GM19328 (cell line): ENCODE results near the gene PLAC9.

Experiments
- ATAC-seq: cut with Tn5 transposase; IDR thresholded peaks from one replicate; pipeline ENCODE4 v1.9.1; 2021; ENCODE audit warnings: mild to moderate bottlenecking, moderate library complexity; ENCODE audit not compliant: unreplicated experiment

PLAC9 gene

DNA sequence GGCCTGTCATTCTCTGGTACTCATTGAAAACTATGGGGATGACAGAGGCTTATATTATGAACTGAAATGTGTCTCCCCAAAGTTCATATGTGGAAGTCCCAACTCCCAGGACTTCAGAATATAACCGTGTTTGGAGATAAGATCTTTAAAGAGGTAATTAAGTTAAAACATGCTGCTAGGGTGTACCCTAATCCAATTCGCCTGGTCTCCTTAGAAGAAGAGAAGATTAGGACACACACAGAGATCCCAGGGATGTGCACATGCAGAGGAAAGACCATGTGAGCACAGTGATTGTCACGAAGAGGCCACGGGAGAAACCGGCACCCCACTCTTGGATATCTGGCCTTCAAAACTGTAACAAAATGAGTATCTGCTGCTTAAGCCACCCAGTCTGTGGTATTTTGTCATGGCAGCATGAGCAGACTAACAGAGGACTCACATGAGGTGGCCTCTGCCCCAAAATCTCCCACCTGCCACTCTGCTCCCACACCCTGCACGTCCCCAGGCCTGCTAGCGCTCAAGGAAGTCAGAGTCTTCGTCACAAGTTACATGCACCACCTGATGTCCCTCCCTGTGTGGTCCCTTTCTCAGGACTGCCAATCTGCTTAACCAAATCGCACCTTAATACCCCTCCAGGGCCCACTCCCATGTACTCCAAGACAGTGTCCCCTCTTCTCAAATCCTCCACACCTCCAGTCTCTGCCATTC, 26.8 kb downstream of the PLAC9 start:
- ATAC-seq: no peak

DNA sequence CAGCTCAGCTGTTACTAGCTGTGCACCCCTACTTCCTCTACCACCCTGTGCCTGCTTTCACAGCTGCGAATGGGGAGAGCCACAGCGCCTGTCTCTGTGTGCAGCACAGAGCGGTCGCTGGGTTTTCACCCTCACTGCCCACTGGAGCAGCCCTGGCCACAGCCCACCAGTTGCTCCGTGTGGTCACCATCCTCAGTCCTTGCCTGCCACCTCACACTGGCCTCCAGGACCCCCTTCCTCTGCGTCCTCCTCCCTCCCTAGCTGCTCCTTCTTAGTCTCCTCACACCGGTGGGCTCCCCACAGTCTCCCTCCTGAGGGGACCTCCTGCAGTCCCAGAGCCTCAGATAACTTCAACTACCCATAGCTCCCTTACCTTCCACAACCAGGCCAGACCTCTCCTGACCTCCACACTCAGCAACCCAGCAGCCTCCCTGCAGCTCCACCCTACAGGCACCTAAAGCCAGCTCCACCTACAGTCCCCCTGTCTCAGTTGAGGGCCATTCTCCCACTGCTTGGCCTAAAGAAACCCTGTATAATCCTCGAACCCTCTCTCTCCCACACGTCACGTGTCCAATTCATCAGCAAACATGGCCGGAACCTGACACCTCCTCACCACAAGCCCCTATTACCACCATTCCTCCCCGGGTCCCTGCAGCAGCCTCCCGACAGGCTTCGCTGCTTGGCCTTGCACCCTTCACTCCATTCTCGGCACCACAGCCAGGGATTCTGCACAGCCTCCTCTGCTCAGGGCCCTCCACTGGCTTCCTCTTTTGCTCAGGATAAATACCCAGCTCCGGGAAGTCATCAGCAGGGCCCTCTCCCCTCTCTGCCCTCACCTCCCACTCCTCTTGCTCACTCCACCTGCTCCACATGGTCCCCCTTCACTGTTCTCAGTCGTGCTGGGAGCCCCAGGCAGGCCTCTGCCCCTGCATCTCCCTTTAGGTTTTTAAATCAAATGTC, 28.1 kb downstream of the PLAC9 start:
- ATAC-seq: no peak

DNA sequence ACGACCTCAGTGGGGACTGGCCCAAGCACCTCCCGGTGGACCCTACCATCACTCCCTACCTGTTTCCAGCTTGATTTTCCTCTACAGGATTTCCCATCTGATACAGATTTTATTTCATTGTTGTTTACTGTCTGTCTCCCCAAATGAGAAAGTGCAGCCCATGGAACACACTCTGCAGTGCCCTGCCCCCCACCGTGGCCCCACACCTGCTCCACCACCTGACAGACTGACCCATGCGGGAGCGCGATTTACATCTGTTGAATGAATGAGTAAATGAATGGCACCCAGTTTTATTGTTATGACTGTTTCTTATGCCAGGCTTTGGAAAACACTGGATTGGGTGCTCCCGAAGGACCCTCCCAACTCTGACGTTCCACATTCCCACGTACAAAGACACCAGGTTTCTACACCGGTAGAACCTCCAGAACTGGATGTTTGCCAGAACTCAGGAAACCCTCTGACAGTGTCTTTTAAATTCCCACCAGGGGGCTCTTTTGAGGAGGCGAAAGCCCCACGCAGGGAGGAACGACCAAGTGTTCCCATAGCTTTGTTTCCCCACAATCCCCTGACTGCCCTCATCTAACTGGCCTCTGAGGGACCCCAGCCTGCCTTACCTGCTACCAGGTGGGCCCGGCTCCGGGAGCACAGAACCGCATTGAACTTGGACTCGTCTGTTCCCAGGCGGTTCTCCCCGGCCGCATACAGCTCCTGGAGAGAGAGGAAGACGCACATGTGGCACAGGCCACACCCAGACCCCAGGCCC, 29.0 kb downstream of the PLAC9 start:
- no peak for ATAC-seq

DNA sequence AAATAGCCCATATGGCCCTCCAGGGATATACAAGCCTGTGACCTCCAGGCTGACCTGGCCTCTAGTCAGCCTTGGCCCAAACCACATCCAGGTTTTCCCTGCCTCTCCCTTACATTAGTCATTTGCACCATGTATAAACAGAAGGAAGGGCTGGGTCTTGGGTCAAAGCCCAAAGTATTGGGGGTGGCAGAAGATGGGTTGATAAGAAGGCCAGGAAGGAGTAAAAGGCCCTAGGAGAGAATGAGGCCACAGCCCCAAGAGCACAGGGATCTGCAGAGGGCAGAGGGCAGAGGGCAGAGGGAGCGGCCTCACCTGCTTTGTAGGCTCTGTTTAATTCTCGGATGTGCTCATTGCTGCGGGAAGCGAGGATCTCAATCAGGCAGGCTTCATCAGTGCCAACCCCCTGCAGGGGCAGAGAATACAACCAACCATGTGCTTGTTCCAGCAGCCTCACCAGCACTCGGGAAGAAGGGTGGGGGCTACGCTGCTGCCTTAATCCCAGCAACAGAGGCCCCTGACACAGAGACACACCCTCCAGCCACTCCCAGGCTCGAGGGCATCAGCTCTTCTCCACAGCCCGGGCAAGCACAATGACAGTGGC, 31.3 kb downstream of the PLAC9 start:
- no peak for ATAC-seq

DNA sequence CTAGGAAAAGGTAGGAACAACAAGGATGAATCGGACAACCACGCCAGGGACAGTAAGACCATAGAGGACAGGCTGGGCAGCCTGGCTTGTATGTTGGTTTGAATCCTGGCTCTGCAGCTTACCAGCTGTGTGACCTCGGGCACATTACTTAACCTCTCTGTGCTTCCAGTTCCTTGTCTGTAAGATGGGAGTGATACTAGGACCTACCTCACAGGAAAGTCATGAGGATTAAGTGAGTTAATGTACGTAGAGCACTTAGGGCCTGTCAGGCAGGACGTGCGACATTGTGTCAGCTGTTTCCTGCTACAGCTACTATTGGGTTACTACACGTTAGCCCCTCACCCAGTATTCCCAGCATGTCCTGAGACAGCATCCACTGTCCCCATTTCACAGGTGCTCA, 32.1 kb downstream of the PLAC9 start:
- no peak for ATAC-seq

DNA sequence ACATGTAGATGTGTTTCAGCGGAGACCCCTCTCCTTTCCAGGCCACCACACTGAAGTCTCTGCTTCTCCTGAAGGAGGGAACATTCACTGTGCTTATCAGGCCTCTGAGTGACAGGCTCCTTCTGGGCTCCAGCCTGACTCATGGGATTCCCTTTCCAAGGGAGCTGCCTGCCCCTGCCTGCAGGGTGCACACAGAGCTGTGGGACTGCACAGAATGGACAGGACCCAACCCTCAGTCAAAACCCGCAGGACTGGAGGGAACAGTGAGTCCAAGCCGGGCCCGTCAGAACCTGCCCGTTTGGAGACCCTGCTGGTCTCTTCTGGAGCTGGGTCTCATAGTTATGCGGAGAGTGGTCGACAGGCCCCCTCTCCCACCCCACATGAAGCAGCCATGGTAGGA, 32.6 kb downstream of the PLAC9 start:
- no peak for ATAC-seq

DNA sequence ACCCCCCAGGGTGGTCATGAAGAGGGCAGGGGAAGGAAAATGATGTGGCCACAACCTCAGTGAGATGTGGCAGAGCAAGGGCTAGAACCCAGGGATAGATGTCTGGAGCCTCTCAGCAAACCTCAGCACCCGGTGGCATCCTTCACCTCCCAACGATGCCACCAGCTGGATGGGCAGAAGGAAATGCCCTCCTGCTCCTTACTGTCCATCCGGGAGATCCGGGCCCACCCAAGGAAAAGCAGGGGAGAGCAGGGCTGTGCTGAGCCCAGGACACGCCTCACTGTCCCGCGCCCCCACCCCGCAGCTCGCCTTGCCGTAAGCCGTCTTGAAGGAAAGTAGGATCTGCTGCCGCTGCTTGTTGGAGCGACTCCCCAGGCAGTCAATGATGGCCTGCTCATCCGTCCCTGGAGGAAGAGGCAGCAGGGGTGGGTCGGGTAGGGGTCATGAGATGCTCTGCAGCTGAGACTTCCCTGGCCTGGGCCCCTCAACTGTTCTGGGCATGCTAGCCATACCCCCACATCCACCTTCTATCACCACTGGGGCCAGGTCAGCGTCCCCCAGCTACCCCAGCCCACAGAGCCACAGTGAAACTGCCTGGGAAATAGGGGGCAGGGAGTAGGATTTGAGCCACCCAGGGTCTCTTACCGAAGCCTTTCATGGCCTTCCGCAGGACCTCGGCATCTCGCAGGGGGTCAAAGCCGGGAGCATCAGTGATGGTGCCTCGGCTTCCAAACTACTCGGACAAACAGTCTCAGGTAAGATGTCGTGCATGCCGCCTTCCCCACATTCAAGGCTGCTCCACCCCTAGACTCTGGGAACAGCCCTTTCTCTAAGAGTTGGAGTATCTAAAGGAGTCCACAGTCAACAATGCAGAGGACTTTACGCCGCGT, 34.3 kb downstream of the PLAC9 start:
- ATAC-seq: no peak

DNA sequence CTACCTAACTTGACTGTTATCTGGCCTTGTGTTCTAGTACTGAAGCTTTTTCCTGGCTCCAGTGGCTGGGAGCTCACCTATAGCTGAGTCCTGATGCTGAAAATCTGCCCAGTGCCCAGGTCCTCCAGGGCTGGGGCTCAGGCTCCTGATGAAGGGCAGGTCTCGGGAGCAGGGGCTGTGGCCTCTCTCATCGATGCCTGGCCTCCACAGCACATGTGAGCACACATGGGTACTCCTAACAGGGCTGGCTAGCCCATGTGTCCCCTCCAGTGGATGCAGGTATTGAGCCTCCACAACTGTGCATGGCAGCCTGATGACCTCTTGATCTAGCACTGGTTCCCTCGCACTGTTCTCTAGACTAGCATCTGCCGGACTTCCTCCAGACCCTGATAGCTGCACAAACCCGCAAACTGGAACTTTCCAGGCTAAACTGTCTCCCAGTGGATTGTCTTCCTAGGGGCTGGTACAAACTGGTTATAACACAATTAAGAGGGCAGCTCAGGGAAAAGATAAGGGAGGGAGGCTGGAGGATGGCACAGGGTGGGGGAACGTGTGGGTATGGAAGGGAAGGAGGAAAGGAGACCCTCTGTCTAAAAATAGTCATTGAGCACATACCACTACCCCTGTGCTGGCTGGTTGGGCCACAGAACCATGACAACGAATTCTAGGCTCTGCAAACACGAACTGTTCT, 35.1 kb downstream of the PLAC9 start:
- ATAC-seq: no peak

DNA sequence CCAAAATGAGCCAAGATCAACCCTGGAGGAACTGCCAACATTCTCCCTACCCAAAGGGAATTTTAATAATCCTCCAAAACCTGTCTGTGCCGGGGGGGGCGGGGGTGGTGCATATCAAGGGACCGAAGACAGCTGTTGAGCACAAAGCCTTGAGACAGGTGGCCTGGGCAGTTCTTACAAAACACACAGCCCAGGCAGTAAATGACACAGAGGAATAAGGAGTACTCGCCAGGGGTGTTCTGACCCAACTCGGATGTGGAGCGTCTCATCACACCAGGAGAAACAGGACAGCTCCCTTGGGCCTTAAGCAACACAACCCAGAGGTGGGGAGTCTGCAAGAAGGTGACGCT, 35.6 kb downstream of the PLAC9 start:
- ATAC-seq: no peak

DNA sequence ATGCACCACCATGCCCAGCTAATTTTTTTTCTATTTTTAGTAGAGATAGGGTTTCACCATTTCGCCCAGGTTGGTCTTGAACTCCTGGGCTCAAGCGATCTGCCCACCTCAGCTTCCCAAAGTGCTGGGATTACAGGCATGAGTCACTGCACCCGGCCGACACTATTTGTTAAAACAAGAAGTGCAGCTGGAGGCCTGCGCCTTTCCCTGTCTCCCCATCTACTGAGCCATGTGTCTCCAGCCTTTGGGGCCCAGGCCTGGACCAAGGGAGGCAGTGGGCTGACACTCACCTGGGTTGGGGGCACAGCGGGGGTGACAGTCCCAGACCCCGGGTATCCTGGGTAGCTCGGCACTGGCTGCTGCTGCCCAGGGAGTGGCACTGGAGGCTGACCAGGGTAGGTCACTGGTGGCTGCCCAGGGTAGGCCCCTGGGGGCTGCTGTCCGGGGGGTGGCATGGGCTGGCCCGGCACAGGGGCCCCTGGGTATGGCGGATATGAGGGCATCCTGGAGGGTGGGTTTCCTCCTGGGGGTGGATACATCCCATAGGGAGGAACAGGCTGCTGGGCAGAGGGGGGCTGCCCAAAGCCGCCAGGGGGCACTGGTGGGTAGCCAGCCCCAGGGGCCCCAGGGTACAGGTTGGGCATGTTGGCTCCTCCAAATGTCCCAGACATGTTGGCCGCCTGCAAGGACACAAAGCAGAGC, 36.3 kb downstream of the PLAC9 start:
- ATAC-seq: no peak

DNA sequence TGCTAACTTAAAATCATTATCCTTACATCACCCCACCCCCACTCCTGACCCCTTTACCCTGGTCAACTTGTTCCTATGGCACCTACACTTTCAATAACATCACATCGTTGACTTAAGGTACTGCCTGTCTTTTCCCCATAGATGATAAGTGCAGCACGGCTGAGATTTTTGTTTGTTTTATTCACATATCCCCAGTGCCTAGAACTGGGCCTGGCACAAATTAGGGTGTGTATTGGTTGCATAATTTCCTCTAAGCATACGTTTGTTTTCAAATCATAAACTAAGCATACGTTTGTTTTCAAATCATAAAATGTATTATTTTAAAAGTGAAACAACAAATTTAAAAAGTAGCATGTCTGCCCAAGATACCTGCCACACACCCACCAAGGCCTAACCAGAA, 37.5 kb downstream of the PLAC9 start:
- ATAC-seq: no peak

DNA sequence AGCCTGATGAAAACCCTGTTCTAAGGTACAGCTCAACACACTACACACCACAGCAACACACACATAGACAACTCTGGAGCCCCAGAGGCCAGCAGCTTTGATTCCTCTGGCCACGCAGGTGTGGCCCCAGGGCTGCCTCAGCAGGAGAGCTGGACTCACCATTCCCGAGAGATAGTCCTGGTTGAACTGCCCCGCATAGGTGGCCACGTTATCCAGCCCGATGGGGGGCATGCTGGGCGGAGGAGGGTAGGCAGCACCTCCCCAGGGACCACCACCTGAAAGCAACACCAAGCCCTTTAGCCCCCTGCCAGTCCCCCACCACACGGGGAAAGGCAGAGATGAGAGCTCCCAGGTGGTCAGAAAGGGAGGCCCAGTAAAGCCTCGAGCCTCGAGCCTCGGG, 38.1 kb downstream of the PLAC9 start:
- ATAC-seq: no peak

DNA sequence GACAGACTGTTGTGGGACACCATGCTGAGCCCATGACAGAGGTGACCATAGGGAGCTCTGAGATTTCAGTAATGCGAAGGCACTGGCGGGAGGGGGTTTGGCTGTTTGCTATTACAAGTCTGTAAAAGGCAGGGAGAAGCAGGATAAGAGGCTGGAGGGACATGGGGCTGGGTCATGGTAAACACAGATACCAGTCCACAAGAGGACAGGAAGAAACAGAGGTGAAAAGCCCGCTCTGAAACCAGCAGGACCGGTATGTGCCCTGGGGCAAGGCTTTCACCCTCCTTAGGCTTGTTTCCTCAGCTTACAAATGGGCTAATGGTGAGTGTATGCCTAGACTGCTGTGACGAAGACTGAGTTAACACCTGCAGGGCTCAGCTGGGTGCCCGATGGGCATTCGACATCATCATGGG, 38.7 kb downstream of the PLAC9 start:
- ATAC-seq: no peak

DNA sequence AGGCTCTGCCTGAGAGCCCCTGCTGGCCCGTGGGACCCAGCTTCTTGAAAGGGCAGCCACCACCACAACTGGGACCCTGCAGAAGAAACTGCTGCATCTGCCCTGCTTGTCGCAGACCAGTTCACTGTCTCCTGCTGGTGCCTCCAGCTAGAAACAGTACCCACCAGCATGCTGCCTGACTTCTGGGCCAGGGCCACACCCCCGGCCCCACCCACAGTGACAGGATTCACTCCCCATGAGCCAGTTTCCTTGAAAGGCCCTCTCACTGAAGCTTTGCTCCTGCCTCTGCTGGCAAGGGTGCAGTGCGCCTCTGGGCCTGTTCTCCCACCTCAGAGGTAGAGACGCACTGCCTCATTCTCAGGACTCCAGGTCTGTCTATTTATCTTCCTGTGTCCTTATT, 40.4 kb downstream of the PLAC9 start:
- no peak for ATAC-seq

DNA sequence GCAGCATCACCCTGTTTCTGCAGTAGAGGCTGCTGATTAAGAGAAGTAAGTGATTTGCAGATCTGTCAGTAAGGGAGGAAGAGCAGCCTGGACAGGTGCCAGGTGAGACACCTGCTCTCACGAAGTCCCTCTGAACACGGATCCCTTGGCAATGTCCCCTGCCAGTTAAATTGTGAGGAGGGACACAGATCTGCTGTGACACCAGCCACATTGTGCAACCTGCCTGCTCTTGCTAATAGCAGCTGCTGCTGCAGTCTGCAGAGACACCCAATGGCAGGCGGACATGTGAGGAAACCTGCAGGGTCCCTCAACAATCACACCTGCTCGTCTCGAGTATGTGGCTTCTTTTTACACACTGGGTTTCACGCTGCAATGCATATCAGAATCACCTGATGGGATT, 40.9 kb downstream of the PLAC9 start:
- ATAC-seq: no peak

DNA sequence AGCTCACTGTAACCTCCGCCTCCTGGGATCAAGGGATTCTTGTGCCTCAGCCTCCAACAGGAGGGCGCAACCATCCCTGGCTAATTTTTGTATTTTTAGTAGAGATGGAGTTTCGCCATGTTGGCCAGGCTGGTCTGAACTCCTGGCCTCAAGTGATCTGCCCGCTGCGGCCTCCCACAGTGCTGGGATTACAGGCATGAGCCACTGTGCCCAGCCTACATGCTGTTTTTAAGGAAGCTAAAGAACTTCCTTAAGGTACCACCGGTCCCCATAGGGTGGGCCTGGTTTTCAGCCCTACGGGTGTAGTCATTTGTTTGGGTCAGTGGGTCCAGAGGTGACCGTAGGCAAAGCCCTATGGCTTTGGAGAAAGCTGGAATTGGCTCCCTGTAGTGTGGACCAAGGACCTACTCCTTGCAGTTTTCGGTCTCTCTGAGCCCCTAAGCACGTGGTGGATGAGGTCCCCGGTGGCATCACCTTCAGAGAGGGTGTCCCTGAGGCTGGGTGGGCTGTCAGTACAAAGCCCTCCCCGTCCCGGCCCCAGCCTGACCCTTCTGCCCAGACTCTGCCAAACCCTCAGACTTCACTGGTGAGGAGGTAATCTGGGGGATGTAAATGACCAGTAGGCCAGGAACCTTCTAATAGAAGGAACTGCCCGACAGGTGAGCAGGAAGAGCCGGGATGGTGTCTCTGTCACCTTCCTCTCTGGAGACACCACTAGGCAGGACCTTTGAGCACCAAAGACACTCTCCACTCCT, 42.3 kb downstream of the PLAC9 start:
- ATAC-seq: no peak

DNA sequence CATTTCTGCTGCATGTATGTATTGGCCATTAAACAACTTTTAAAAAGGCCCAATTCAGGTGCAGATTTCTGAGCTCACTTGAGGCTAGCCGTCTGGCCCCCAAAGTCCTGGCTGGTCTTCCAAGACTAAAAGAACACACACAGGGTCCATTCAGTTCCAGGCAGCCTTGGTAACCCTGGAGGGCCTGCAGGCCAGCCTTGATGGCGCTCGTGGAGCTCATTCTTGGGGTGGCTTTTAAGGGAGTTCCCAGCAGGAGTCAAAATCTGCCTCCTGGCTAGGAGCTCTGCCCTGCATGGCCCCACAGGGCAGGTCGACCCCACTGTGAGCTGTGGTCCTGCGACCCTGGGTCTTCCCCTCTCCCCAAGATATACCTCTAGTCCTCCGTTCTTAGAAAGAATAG, 44.0 kb downstream of the PLAC9 start:
- no peak for ATAC-seq
